LoVo (cell line): ENCODE data around the gene SLC44A5.
"Not testable (repeated sequence)": the region's sequence is repeated elsewhere in the genome, so short reads cannot be mapped to it uniquely, and the experiment has no call there.

Experiments used
- DNase-seq: peaks from one replicate; pipeline ENCODE4 v3.0.0-alpha.2; 2016; ENCODE audit warnings: low spot score

The SLC44A5 gene

GRCh38 chr1:75520862-75521475, 89.9 kb downstream of the SLC44A5 start:
- no peak for DNase-seq

DNA sequence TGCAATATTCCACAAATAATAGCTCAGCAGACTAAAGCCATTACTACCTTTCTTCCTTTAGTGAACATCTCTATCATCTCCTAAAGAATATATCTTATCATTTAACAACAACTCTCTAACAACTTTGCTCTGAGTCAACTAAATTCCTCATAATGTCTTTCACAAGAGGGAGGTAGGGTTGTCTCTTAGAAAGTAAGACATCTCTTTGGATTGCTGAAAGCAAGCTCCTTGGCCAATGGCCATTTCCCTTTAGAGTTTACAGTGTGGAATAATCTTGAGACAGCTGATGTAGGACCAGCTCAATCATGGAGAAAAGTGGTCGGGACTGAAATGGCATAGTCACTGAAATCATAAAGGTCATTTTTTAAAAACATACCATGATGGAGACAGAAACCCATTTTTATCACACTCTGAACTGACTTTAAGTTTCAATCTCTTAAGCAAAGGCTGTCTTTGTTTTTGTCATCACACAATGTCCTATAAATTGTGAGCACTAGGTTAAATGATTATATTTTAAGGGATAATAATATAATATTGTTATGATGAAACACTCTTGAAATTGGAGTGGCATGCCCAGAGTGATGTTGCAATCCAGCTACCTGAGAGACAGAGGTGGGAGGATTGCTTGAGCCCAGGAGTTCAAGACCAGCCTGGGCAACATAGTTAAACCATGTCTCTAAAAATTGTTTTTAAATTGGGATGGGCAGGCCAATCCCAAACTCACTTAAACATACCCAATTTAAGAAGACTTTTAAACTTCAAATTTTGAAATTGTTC, 91.1 kb downstream of the SLC44A5 start:
- DNase-seq, result no peak

GRCh38 chr1:75518686-75519085, 92.2 kb downstream of the SLC44A5 start:
- no peak for DNase-seq

GRCh38 chr1:75514270-75514669, 96.6 kb downstream of the SLC44A5 start:
- no peak for DNase-seq

GRCh38 chr1:75506976-75507375, 103.9 kb downstream of the SLC44A5 start:
- no peak for DNase-seq

- DNase-seq, result no peak
These were observed 107.5 kb downstream of the SLC44A5 start for GRCh38 chr1:75503221-75503974.

DNA sequence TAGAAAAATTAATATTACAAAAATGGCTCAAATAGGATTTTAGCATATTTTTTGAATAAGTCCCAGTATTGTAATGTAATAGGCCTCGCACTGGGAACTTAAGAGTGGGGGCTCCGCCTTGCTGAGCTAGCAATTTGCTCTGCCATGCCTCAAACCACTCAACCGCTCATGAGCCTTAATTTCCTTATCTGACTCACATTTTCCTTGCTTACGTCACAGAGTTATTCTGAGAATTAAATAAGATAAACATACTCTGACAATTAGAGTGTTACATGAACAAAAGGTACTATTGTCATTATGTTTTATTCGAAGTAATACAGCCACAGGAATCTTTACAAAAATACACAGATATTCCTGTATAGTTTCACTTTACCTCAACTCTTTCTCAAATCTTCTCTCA, 108.1 kb downstream of the SLC44A5 start:
- no peak for DNase-seq

- DNase-seq, result no peak
These were observed 109.2 kb downstream of the SLC44A5 start for GRCh38 chr1:75501577-75502295.

DNA sequence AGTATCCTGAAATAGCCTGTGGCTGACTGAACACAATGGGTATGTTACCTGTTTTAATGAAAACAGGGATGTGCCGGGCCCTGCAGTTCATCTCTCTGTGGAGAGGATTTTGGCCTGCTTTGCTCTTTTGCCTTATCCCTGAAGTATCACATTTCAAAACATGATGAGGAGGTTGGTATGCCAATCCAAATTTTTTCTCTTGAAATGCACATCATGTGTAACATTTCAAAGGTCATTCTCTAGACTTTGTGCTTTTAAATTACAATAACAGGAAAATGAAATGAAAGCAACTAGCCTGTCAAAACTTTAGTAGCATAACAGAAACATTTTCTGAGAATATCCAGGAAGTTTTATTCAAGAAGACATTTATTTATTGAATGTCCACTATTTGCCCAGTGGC, 118.9 kb downstream of the SLC44A5 start:
- no peak for DNase-seq

DNA sequence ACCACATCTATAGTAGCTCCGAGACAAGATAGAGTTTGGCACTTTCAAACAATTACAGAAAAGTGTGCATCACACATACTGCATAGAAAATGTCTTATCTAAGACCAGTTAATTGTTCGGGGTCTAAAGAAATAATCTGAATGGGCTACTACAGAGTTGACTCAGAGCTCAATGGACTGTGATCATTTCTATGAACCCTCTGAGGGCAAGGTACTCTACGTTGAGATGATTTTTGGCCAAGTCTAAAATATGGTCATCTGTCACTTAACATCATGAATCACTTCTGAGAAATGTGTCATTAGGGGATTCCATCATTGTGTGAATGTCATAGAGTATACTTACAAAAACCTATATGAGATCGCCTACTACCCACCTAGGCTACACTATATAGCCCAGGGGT, 123.5 kb downstream of the SLC44A5 start:
- no peak for DNase-seq

DNA sequence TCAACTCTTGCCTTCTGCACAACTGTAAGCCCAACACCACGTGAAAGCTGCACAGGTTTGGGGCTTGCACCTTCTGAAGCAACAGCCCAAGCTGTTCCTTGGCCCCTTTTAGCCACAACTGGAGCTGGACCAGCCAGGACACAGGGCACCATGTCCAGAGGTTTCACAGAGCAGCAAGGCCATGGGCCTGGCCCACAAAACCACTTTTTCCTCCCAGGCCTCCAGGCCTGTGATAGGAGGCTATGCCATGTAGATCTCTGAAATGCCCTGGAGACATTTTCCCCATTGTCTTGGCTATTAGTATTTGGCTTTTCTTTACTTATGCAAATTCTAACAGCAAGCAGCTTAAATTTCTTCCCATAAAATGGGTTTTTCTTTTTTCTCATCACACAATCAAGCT, 126.1 kb downstream of the SLC44A5 start:
- no peak for DNase-seq

GRCh38 chr1:75482951-75483350, 128.0 kb downstream of the SLC44A5 start:
- DNase-seq, result no peak

GRCh38 chr1:75476486-75476885, 134.4 kb downstream of the SLC44A5 start:
- not testable (repeated sequence) for DNase-seq

DNA sequence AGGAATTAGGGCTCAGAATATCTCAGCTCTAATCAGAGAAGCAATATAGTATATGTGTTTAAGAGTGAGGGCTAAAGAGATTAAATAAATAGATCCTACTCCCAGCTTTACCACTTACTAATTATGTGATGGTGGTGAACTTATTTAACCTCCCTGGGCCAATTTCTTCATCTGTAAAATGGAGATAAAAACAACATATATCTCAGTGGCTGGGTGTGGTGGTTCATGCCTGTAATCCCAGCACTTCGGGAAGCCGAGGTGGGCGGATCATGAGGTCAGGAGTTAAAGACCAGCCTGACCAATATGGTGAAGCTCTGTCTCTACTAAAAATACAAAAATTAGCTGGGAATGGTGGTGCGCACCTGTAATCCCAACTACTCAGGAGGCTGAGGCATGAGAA, 135.2 kb downstream of the SLC44A5 start:
- DNase-seq, result no peak

DNA sequence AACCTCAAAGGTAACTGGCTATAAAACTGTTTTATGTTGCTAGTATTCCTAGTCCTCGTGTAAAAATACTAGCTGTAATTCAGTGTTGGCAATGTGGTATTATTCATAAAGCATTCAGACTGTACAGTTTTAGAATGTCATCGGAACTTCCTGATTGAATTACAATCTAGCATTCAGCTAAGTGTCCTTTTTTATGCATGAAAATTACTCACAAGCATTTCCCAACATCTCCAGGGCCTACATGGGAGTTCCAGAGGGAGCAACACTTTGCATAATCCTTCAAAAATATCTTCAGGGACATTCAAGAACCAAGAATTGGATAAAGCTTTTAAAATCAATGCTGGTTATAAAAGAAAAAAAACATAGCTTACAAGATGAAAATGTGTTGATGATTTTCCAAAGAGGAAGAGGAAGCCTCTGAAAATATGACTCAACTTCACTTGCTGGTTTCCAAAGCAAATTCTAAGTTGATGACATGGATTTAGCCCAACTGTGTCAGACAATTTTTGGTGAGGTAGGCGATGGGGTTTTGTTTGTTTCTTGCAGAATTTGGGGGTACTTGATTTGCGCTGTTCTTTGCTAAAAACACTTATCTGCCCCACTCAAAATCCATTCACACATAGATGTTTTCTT, 137.8 kb downstream of the SLC44A5 start:
- DNase-seq, result no peak

DNA sequence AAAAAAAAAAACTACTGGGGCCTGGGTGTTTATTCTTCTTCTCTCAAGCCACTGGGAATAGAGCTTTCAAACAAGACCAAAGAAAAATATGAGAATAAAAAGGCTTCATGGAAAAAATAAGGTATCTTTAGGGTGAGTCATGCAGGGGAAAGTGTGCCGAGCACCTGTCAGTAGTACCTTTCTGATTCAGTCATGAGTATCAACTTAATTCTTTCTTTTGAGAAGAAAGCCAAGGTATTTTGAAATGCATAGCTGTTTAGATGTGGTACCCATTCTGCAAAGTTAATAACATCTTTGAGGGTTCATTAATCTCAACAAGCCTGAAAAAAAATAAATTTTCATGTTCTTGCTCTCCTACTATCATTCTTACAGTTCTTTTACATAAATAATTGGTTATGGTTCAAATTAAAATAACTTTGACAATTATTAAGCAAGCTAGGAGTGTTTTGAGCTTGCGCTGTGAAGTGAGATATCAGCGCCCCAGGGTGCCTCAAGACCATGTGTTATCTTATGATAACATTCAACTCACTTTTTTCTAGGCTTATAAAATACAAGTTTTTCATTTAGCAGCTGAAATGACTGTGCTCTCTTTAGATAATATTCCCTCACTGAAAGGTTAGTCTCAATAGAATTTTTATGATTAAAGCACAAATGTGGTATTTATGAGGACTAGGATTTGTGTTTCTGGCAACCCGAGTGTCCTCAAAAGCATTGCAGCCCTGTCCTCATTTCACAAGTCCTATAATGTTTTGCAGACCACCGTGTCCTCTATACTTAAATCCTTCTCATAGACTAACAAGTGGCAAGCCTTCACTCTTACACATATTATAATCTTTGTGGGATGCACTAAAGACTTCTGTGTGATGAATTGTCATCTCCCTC, 138.6 kb downstream of the SLC44A5 start:
- no peak for DNase-seq

DNA sequence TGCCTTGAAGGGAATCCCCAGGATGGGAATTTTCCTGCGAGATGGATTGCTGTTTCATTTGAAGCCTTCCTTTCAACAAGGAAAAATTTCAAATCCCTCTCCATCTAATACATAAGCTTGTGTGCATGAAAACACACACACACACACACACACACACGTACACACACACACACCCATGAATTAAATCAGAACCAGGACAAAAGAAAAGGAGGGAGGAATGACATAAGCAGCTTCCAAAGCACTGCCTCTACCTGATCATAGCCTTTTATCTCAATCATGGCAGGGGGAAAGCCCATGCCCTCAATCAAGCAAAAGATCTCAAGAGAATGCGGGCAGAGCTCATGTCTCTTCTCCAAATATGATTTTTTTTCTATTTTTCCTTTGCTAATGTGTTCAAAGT, 139.7 kb downstream of the SLC44A5 start:
- DNase-seq, result no peak

DNA sequence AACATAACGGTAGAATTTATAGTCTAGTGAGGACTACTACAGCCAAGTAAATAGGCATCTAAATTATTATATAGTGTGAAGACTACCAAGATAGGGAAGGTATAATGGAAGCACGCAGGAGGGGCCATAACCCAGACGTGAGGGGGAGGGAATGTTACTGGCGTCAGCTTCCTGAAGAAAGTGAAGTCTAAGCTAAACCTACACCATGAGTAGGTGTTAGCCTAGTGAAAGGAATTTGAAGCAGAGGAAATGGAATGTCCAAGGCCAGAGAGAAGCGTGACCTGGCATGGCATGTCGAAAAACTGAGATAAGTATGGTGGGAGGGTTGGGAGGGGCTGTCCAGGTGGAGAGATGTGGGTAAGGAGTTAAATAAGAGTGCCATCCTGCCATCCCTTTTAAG, 140.5 kb downstream of the SLC44A5 start:
- no peak for DNase-seq

- no peak for DNase-seq
These were observed 141.2 kb downstream of the SLC44A5 start for GRCh38 chr1:75469586-75470173.

DNA sequence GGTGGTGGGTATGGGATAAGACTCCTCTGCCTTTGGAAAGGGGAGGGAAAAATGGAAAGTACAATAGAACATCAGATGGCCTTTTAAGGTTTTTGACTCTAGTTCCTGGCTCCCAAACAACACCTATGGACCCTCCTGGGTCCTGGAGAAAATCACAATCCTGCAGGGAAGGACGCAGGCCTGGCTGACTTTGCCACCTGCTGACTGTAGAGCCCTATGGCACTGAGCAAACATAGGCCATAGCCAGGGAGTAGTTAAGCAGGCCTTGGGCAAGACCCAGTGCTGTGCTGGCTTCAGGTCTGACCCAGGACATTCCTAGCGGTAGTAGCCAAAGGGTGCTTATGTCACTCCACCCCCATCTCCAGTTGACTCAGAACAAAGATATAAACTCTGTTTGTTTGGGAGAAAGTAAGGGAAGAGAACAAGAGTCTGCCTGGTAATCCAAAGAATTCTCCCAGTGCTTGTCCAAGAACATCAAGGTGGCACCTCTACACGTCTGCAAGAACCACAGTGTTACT, 149.0 kb downstream of the SLC44A5 start:
- DNase-seq, result no peak
